ENCODE data around the gene MEF2C. TPM values are rescaled to one million over a fixed set of nuclear protein-coding genes. Genes with fewer than 3 reads are reported as not detected.

Gene MEF2C
- total RNA-seq, 2 donors from 2014 or later: 36.1 to 57.5 TPM

DNA sequence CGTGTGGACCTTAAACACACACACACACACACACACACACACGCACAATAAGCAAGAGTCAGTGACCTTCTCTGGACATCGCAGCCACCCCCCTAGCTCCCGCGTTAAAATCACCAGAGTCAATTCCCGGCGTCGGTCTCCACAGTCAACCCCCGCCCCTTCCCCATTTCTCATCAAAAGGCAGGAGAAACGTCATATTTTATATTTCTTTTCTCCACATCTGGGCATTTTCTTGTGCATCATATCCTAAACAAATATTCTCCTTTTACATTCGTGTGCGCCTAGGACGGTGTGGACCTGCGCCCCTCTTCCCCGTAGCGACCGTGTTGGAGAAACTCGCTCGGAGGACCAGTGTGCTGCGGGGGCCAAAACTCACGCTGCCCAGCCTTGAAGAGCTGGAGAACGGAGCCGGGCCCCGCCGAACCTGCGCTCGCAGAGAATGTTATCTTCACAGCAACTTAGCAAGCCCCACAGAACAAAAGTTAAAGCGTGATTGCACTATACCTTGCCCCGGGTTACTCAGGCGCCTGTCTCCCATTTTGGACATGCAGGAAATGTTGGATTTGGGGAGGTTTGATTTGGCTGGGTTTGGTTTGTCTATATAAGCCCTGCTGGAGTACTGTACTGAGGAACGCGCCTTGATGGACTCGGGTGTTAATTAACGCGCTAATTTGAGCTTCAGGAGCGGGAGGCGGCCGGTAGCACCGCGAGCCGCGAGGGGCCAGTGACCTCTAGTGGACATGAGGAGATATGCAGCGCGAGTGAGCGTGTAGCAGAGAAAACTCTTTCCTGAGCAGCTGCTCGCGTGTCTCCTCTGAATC is 192.4 kb downstream of the MEF2C start:
- Histone ChIP-seq H3K4me1 (peaks cover 0 to 36% of the 10 kb centered on the region in 2 donors), H3K4me3 (peak overlapping the region in 1 of 2 donors; percentile 35), H3K36me3 (no peaks in the 10 kb centered on the region), H3K27me3 (peaks cover 77 to 89% of the 10 kb centered on the region in 2 donors), H3K27ac (no peak overlapping the region), H3K9me3 (peaks cover 0 to 3% of the 10 kb centered on the region in 2 donors)
- TF ChIP-seq CTCF (IDR thresholded peaks at IDR 0.05): peak; percentile 86 to 97
- peak; percentile 77 for DNase-seq (ENCODE audit: low spot score)

DNA sequence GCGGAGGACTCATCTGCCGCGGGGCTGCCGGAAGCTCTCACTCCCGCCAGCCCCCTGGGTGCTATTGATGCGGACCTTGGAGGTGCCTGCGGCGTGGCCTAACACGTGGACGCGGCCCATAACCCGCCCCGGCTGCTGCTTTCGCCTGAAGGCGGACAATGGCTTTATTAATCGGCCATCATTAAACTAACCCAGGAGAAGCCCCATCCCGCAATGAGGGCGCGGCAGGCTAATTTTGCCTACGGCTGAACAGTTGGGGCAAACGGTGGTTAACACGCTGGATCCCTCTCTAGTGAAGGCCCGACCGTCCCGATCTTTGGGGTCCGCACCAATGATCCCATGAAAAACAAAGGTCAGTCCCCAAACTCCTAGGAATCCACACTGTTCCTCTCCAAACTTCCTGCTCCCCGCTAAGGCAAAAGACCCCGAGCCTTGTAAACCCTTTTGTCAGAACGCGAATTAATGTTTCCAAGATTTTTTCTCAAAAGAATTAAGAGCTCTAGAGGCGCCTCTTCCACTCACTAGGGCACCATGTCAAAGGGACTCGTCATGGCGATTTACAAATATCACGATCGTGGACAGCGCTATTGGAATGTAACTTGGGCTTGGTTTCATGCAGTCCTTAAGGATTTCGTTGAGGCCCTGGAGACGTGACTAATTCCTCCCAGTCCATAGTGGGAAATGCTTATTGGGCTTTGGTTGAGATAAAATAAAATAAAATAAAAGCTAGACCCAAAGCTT is 193.1 kb downstream of the MEF2C start:
- H3K27ac ChIP-seq: no peak overlapping the region
- peaks cover 72 to 88% of the 10 kb centered on the region in 2 donors for H3K27me3 ChIP-seq
- no peak for TF ChIP-seq CTCF (IDR thresholded peaks at IDR 0.05)
- DNase-seq (ENCODE audit: low spot score): no peak
- no peak overlapping the region for H3K4me3 ChIP-seq
- H3K36me3 ChIP-seq: no peaks in the 10 kb centered on the region
- peaks cover 0 to 3% of the 10 kb centered on the region in 2 donors for H3K9me3 ChIP-seq
- peaks cover 0 to 41% of the 10 kb centered on the region in 2 donors for H3K4me1 ChIP-seq

GRCh38 chr5:88688984-88689667 is 193.9 kb downstream of the MEF2C start:
- Histone ChIP-seq H3K4me3 (no peak overlapping the region), H3K9me3 (no peaks in the 10 kb centered on the region), H3K27me3 (peaks cover 65 to 88% of the 10 kb centered on the region in 2 donors), H3K36me3 (no peaks in the 10 kb centered on the region), H3K27ac (no peak overlapping the region), H3K4me1 (peaks cover 0 to 46% of the 10 kb centered on the region in 2 donors)
- no peak for TF ChIP-seq CTCF (IDR thresholded peaks at IDR 0.05)
- no peak for DNase-seq (ENCODE audit: low spot score)

DNA sequence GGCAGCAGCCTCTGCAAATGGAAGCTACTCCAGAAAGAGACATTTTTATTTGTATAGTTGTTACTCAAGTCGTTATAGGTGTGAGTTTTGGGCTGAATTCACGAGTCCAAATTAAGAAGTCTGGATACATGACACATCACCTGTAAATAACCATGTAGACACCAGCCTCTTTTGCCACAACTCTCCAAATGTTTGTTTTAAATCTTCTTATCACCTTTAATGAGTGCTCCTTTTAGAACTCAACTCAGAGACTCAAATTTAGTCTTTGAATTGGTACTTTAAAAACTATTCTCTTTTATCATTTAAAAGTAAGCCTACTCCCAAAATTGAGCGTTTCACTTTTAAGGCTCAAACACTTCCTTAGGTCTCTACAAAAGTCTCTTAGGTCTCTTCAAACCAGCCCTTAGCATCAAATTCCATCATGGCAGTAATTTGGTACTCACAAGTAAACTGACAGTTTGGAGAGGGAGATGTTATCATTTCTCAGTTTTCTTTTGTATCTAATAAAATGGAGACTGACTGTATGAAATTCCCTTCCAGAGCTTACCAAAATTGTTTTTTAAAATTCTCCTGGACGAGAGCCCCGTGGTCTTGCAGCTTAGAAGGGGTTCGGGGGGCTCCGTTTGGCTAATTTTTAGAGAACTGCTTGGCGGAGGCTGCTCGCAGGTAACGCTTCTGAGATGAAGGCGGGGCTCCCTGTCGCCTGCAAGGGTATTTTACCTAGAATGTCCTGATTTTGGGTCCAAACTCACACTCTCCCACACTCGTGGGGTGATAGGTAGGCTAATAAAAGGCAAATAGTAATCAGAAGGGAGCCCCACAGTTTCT is 194.6 kb downstream of the MEF2C start:
- H3K9me3 ChIP-seq: no peaks in the 10 kb centered on the region
- H3K27me3 ChIP-seq: peaks cover 66 to 88% of the 10 kb centered on the region in 2 donors
- no peak for TF ChIP-seq CTCF (IDR thresholded peaks at IDR 0.05)
- no peak for DNase-seq (ENCODE audit: low spot score)
- H3K27ac ChIP-seq: no peak overlapping the region
- H3K4me1 ChIP-seq: peaks cover 0 to 52% of the 10 kb centered on the region in 2 donors
- no peaks in the 10 kb centered on the region for H3K36me3 ChIP-seq
- no peak overlapping the region for H3K4me3 ChIP-seq

DNA sequence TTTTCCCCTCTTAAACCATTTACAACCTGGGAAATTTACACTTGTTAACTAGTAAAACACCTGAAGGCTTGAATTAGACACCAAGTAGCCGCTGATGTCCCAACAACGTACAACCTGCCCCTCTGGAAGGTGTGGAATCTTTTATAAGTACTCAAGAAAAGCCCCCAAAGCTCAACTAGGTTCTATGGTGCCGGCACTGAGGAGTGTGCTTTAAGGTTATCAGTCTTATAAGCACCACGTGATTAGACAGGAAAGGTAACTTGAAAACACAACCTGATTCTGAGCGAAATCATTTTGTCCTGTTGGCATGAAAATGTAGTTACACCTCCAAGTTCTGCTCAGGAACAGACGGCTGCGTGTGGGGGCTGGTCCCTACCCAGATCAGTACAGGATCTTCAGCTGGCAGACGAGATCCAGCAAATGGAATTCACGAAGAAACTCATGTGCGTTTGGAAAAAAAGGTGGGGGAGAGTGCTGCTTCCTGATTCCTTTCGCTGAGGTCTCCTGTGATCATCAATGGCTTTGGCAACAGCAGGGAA is 195.5 kb downstream of the MEF2C start:
- H3K36me3 ChIP-seq: no peaks in the 10 kb centered on the region
- peaks cover 66 to 89% of the 10 kb centered on the region in 2 donors for H3K27me3 ChIP-seq
- H3K4me3 ChIP-seq: no peak overlapping the region
- DNase-seq (ENCODE audit: low spot score): no peak
- peaks cover 0 to 44% of the 10 kb centered on the region in 2 donors for H3K4me1 ChIP-seq
- no peaks in the 10 kb centered on the region for H3K9me3 ChIP-seq
- no peak overlapping the region for H3K27ac ChIP-seq
- no peak for TF ChIP-seq CTCF (IDR thresholded peaks at IDR 0.05)

Measured in right atrium auricular region (tissue), 2 donors.